CD4-positive, alpha-beta memory T cell (primary cell): ENCODE measurements around the gene ANKMY1. TPM values are rescaled to one million over a fixed set of nuclear protein-coding genes. Genes with fewer than 3 reads are reported as not detected.

Source experiments
- CTCF ChIA-PET: fragments of 350-600 bp; sonication (Branson Sonifier 250); formaldehyde crosslinking; loops from one replicate; lab custom pipeline; 2021; ENCODE audit warnings: inconsistent platforms; ENCODE audit not compliant: partially characterized antibody; lab: Charles Lee
- POLR2A ChIA-PET: fragments of 350-600 bp; sonication (Branson Sonifier 250); formaldehyde crosslinking; loops from one replicate; lab custom pipeline; 2021; ENCODE audit not compliant: partially characterized antibody; lab: Charles Lee
- DNase-seq, 5 donors: peaks; one replicate each; pipeline versions ENCODE4 v3.0.0 to v3.0.0-alpha.2; 2020 to 2022; ENCODE audit warnings: mixed read lengths in 1 of 5
- H3K27ac ChIP-seq: one replicate; pipeline ENCODE4 v1.7.0; 2013; ENCODE audit warnings: low read depth, low read length
- H3K27me3 ChIP-seq: 2 replicates; pipeline ENCODE4 v1.7.0; 2013; ENCODE audit warnings: mild to moderate bottlenecking, low read length, moderate library complexity; ENCODE audit not compliant: insufficient read depth
- H3K36me3 ChIP-seq: 2 replicates; pipeline ENCODE4 v1.7.0; 2013; ENCODE audit warnings: mild to moderate bottlenecking, low read length, moderate library complexity; ENCODE audit not compliant: insufficient read depth
- H3K4me1 ChIP-seq: 2 replicates; pipeline ENCODE4 v1.7.0; 2013; ENCODE audit warnings: mild to moderate bottlenecking, low read length, moderate library complexity; ENCODE audit not compliant: insufficient read depth
- H3K4me3 ChIP-seq, 2 donors: one replicate each; pipeline ENCODE4 v1.7.0; 2013; ENCODE audit warnings: low read length in 2 of 2, mild to moderate bottlenecking in 1 of 2
- H3K9me3 ChIP-seq, 2 donors: one replicate each; pipeline ENCODE4 v1.7.0; 2013; ENCODE audit warnings: low read length in 2 of 2, control low read depth in 1 of 2; ENCODE audit not compliant: control insufficient read depth in 1 of 2
- H3K27ac Mint-ChIP-seq, 7 donors: one replicate each; pipeline ENCODE4 v1.8.0; 2020 to 2021; ENCODE audit warnings: mixed read lengths in 7 of 7, mild to moderate bottlenecking in 6 of 7, inconsistent platforms in 3 of 7, moderate library complexity in 3 of 7
- H3K27me3 Mint-ChIP-seq, 2 donors: one replicate each; pipeline ENCODE4 v1.8.0; 2020 to 2021; ENCODE audit warnings: mixed read lengths in 2 of 2
- H3K36me3 Mint-ChIP-seq, 2 donors: one replicate each; pipeline ENCODE4 v1.8.0; 2020 to 2021; ENCODE audit warnings: mixed read lengths in 2 of 2, inconsistent platforms in 1 of 2, mild to moderate bottlenecking in 1 of 2
- H3K4me1 Mint-ChIP-seq, 4 donors: one replicate each; pipeline ENCODE4 v1.8.0; 2020 to 2021; ENCODE audit warnings: mixed read lengths in 4 of 4, mild to moderate bottlenecking in 1 of 4
- H3K4me3 Mint-ChIP-seq, 8 donors: one replicate each; pipeline ENCODE4 v1.8.0; 2020 to 2021; ENCODE audit warnings: mixed read lengths in 8 of 8, mild to moderate bottlenecking in 7 of 8, moderate library complexity in 6 of 8, inconsistent platforms in 3 of 8
- H3K9me3 Mint-ChIP-seq, 8 donors: one replicate each; pipeline ENCODE4 v1.8.0; 2020 to 2021; ENCODE audit warnings: mixed read lengths in 8 of 8, mild to moderate bottlenecking in 5 of 8, inconsistent platforms in 3 of 8, moderate library complexity in 1 of 8
- intact Hi-C: fragments of 100-400 bp; cut with micrococcal nuclease; formaldehyde crosslinking; loops from one replicate; pipeline ENCODE4 v1.15.1; 2023
- polyA plus RNA-seq, 2 donors: library from polyadenylated mRNA; unstranded; fragments of 300-500 nt; fragmentation: Illumina TruSeq; gene quantifications; one replicate each; pipeline ENCODE4 v1.2.3, GENCODE V29; 2021
- total RNA-seq, 2 experiments: library from RNA; stranded (reverse); gene quantifications; one replicate each; pipeline ENCODE4 v1.2.3, GENCODE V29; 2021

The ANKMY1 gene
- total and polyA plus RNA-seq, 4 experiments from 2014 or later: 9.4 to 84.8 (median 43.3) TPM

DNA sequence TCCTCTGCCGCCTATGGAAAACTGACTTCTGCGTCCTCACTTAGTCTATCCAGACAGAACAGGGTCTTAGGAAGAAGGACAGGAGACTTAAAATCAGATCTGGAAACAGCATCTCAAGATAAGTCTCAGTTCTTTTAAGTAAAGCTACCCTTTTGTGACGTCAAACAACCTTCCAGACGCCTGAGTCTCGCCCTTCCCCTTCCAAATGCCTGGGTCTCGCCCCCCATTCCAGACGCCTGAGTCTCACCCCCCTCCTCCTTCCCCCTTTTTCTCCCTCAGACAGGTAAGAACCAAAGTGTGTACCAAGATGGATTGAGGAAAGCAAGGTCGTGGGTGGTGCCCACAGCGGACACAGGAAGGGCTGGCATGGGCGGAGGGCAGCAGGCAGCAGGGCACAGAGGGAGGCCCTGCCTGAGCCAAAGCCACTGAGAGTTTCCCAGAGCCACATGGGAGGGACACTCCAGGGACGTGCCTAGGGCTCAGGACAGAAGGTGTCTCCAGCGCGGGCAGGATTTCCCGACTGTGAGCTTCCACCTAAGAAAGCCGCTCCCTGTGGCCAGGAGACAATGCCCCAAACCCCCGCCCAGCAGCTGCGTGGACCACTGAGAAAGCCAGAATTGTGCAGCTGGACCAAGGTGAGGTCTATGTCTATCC is 51.3 kb downstream of the ANKMY1 start:
- Histone ChIP-seq H3K4me1 (no peaks in the 10 kb centered on the region), H3K27me3 (no peaks in the 10 kb centered on the region), H3K36me3 (no peaks in the 10 kb centered on the region), H3K27ac (no peak overlapping the region), H3K4me3 (no peak overlapping the region), H3K9me3 (no peaks in the 10 kb centered on the region)
- Mint-ChIP-seq H3K9me3 (no peaks in the 10 kb centered on the region), H3K27me3 (no peaks in the 10 kb centered on the region), H3K36me3 (peaks cover 12 to 20% of the 10 kb centered on the region in 2 donors), H3K4me3 (no peak overlapping the region), H3K27ac (no peak overlapping the region), H3K4me1 (peaks cover 0 to 5% (median 2%) of the 10 kb centered on the region in 4 donors)
- ChIA-PET CTCF (no interaction called here), POLR2A (no interaction called here)
- intact Hi-C loops: no loop called here
- no peak for DNase-seq

DNA sequence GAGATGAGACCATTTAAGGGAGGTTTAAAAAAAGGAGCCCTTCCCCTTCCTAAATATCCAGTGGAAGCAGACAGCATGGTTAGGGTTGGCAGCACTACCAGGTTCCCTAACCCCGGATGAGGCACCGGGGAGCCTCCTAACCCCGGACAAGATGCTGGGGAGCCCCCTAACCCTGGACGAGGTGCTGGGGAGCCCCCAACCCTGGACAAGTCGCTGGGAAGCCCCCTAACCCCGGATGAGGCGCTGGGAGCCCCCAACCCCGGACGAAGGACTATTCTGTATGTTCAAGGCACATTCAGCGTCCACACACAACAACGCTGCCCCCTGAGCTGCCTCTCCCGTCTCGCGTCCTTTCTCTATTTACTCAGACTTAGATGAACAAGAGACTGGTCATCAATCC is 51.9 kb downstream of the ANKMY1 start:
- H3K9me3 Mint-ChIP-seq: no peaks in the 10 kb centered on the region
- Histone ChIP-seq H3K27ac (no peak overlapping the region), H3K9me3 (no peaks in the 10 kb centered on the region), H3K4me3 (no peak overlapping the region), H3K4me1 (no peaks in the 10 kb centered on the region), H3K36me3 (no peaks in the 10 kb centered on the region), H3K27me3 (no peaks in the 10 kb centered on the region)
- H3K36me3 Mint-ChIP-seq: peaks cover 12 to 23% of the 10 kb centered on the region in 2 donors
- ChIA-PET CTCF (no interaction called here), POLR2A (no interaction called here)
- H3K4me1 Mint-ChIP-seq: peaks cover 0 to 6% (median 2%) of the 10 kb centered on the region in 4 donors
- DNase-seq: no peak
- no peaks in the 10 kb centered on the region for H3K27me3 Mint-ChIP-seq
- no peak overlapping the region for H3K4me3 Mint-ChIP-seq
- no peak overlapping the region for H3K27ac Mint-ChIP-seq
- intact Hi-C loops: no loop called here

DNA sequence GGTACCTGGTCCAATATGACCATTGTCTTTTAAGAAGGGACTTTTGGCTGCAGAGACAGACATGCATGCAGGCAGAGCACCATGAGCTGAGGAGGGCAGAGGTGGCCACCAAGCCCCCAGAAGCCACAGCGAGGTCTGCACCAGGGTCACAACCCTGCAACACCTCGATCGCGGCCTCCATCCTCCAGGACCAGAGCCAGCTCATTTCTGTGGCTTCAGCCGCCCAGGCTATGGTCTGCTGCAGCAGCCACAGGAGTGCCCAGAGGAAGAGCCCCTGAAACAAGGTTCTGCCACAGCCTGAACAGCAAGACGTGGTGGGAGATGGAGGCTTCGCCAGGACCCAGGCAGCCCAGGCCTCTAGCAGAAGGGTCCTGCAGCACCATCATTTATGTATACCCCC is 53.9 kb downstream of the ANKMY1 start:
- CTCF ChIA-PET: interaction anchor here (0.9 kb wide), 1 partner anchor 10 kb away, joined by 4 read pairs; no protein-coding TSS in a partner anchor
- Mint-ChIP-seq H3K27ac (no peak overlapping the region), H3K36me3 (peaks cover 18 to 28% of the 10 kb centered on the region in 2 donors), H3K4me3 (no peak overlapping the region), H3K9me3 (no peaks in the 10 kb centered on the region), H3K27me3 (no peaks in the 10 kb centered on the region), H3K4me1 (peaks cover 0 to 6% (median 2%) of the 10 kb centered on the region in 4 donors)
- DNase-seq: no peak
- Histone ChIP-seq H3K36me3 (peaks cover under 1% of the 10 kb centered on the region), H3K9me3 (no peaks in the 10 kb centered on the region), H3K27ac (no peak overlapping the region), H3K27me3 (no peaks in the 10 kb centered on the region), H3K4me1 (no peaks in the 10 kb centered on the region), H3K4me3 (no peak overlapping the region)
- intact Hi-C loops: no loop called here
- POLR2A ChIA-PET: no interaction called here

DNA sequence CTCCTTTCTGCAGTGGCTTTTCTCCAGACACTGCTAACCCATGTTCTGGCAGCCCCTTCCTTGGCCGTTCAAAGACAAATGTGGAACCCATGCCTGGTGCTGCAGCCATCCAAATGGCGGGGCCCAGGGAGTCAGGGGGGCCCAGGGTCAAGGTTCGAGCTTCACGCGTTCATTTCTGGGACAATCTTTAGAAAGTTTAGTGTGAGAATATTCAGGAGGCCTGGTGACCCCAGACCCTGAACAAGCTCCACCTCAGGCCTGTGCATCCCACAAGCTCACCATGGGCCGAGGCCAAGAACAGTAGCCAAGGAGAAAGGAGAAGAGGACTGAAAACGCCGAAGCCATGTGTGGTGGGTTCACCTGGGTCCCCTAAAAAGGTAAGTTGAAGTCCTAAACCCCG is 54.4 kb downstream of the ANKMY1 start:
- H3K9me3 Mint-ChIP-seq: no peaks in the 10 kb centered on the region
- Histone ChIP-seq H3K4me1 (no peaks in the 10 kb centered on the region), H3K4me3 (no peak overlapping the region), H3K27ac (no peak overlapping the region), H3K9me3 (no peaks in the 10 kb centered on the region), H3K36me3 (peaks cover 4% of the 10 kb centered on the region), H3K27me3 (no peaks in the 10 kb centered on the region)
- peaks cover 0 to 2% (median 0%) of the 10 kb centered on the region in 4 donors for H3K4me1 Mint-ChIP-seq
- H3K4me3 Mint-ChIP-seq: no peak overlapping the region
- no peak overlapping the region for H3K27ac Mint-ChIP-seq
- intact Hi-C loops: no loop called here
- DNase-seq: no peak
- H3K36me3 Mint-ChIP-seq: peaks cover 16 to 26% of the 10 kb centered on the region in 2 donors
- H3K27me3 Mint-ChIP-seq: no peaks in the 10 kb centered on the region
- CTCF ChIA-PET: interaction anchor here (0.9 kb wide), 1 partner anchor 11 kb away, joined by 4 read pairs; no protein-coding TSS in a partner anchor
- POLR2A ChIA-PET: no interaction called here

DNA sequence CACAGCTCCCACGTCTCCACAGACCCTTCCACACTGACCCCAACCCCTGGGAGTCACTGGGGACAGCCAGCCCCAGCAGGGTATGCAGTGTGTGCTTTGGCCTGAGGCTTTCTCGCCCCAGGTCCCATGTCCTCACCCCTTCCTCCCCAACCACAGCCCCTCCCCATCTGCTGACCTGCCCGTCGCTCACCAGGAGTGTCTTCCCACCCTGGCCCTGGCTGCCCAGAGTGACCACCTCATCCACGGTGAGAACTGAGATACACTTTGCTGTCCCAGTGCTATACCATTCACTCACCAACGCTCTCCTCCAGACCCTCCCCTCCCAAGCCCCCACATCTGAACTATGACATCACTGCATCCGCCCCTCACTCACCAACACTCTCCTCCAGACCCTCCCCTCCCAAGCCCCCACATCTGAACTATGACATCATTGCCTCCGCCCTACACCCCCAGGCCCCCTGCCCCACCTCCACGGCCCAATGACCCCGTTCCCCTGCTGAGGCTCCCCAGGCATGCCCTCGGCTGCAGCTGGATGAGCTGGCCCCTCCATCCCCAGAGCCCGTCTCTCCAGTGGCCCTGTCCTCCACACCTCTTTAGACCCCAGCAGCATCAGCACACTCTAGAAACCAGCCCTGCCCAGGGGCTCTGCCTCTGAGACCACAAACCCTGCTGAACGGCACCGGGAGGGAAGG is 55.2 kb downstream of the ANKMY1 start:
- Histone ChIP-seq H3K36me3 (peaks cover 7% of the 10 kb centered on the region), H3K4me3 (no peak overlapping the region), H3K27me3 (no peaks in the 10 kb centered on the region), H3K4me1 (no peaks in the 10 kb centered on the region), H3K27ac (no peak overlapping the region), H3K9me3 (no peaks in the 10 kb centered on the region)
- no peaks in the 10 kb centered on the region for H3K9me3 Mint-ChIP-seq
- POLR2A ChIA-PET: no interaction called here
- peaks cover 23 to 32% of the 10 kb centered on the region in 2 donors for H3K36me3 Mint-ChIP-seq
- H3K4me3 Mint-ChIP-seq: no peak overlapping the region
- peaks cover 0 to 2% (median 0%) of the 10 kb centered on the region in 4 donors for H3K4me1 Mint-ChIP-seq
- H3K27ac Mint-ChIP-seq: no peak overlapping the region
- H3K27me3 Mint-ChIP-seq: no peaks in the 10 kb centered on the region
- DNase-seq: no peak
- intact Hi-C loops: no loop called here
- CTCF ChIA-PET: no interaction called here

DNA sequence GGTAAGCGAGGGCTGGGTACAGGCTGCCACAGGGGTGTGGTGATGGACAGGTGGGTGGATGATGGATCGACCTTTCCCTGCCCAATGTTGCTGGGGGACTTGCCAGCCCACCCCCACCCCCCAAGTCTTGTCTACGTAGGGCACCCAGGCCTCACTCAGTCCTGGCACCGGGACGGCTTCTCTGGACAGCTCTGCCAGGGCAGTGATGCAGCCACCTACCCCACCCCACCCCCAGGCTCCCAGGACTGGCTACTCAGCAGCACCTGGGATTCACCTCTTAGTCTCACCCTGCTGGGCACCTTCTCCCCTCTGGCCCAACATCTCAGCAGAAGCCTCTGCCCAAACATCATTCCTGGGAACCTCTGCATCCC is 55.7 kb downstream of the ANKMY1 start:
- Histone ChIP-seq H3K27me3 (no peaks in the 10 kb centered on the region), H3K4me1 (no peaks in the 10 kb centered on the region), H3K9me3 (no peaks in the 10 kb centered on the region), H3K27ac (no peak overlapping the region), H3K4me3 (no peak overlapping the region), H3K36me3 (peaks cover 8% of the 10 kb centered on the region)
- no peak for DNase-seq
- Mint-ChIP-seq H3K9me3 (no peaks in the 10 kb centered on the region), H3K27ac (peak overlapping the region in 1 of 7 donors; percentile 22), H3K4me1 (peaks cover 0 to 2% (median 0%) of the 10 kb centered on the region in 4 donors), H3K4me3 (no peak overlapping the region), H3K36me3 (peaks cover 29 to 38% of the 10 kb centered on the region in 2 donors), H3K27me3 (no peaks in the 10 kb centered on the region)
- CTCF ChIA-PET: no interaction called here
- POLR2A ChIA-PET: no interaction called here
- intact Hi-C loops: no loop called here

DNA sequence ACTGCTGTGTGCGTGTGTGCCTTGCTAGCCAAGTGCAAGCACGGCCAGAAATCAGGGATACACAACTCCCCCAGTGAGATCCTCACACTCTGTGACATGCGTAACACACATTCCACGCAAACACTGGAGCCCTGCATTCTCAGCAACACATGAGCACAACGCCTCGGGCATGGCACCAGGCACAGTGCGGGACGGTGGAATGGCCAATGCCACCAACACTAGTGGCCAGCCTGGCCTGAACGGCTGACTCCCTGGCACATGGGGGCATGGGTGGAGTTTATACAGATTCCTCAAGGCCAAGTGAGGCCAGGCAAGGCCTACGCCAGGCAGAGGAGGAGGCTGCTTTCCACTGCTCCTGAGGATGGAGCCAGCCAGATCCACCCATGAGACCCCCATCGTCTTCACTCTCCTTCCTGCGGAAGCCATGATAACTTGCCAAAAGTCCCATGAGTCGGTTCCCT is 56.2 kb downstream of the ANKMY1 start:
- intact Hi-C loops: no loop called here
- Histone ChIP-seq H3K36me3 (peaks cover 8% of the 10 kb centered on the region), H3K27me3 (no peaks in the 10 kb centered on the region), H3K9me3 (no peaks in the 10 kb centered on the region), H3K27ac (no peak overlapping the region), H3K4me3 (no peak overlapping the region), H3K4me1 (no peaks in the 10 kb centered on the region)
- Mint-ChIP-seq H3K9me3 (no peaks in the 10 kb centered on the region), H3K4me3 (no peak overlapping the region), H3K27ac (peak overlapping the region in 1 of 7 donors; percentile 22), H3K4me1 (peaks cover 0 to 2% (median 0%) of the 10 kb centered on the region in 4 donors), H3K36me3 (peaks cover 32 to 42% of the 10 kb centered on the region in 2 donors), H3K27me3 (no peaks in the 10 kb centered on the region)
- POLR2A ChIA-PET: no interaction called here
- DNase-seq: no peak
- CTCF ChIA-PET: no interaction called here
